ENCODE measurements around the gene OR2T6.

OR2T6 gene

DNA sequence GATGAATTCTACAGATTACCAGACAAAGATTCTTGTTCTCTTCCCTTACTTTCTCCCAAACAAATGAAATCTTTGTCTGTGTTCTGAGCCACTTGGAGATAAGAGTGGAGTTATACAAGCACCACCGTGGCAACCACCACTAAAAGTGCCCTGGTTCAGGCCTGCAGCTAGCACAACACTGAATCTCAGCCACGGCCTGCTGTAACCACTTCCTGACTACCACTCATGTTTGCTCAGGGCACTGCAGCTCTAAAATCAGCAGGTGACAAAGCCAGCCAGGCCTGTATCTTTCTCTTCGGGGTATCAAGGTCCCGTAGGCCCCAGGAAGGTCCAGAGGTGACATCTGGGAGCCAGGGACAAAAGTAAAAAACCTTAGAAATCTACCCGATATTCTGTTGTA is 3.2 kb upstream of the OR2T6 start:
- Histone ChIP-seq H3K4me3 (ENCODE audit: low read depth, low read length) (no peak overlapping the region), H3K36me3 (ENCODE audit: control insufficient read depth in 2 of 2, insufficient read depth in 1 of 2, low read length in 2 of 2) (no peaks in the 10 kb centered on the region), H3K27ac (ENCODE audit: extremely low read depth, low read depth, low read length) (no peak overlapping the region), H3K4me1 (ENCODE audit: control insufficient read depth, insufficient read depth, low read length) (no peaks in the 10 kb centered on the region), H3K9me3 (ENCODE audit: control insufficient read depth, insufficient read depth, low read depth, low read length) (no peaks in the 10 kb centered on the region)
- POLR2A ChIA-PET: no interaction called here
- TF ChIP-seq ZNF433 (tag by site-specific recombination; IDR thresholded peaks at IDR 0.05; ENCODE audit: low read depth) (no peak), KLF9 (tag by site-specific recombination; IDR thresholded peaks at IDR 0.05; ENCODE audit: low read depth) (no peak), ZNF155 (tag by site-specific recombination; IDR thresholded peaks at IDR 0.05) (no peak), ZNF768 (tag by site-specific recombination; IDR thresholded peaks at IDR 0.05) (no peak), ZNF777 (tag by site-specific recombination; IDR thresholded peaks at IDR 0.05; ENCODE audit: borderline replicate concordance) (no peak), ZNF785 (tag by site-specific recombination; IDR thresholded peaks at IDR 0.05) (no peak), ZNF521 (tag by site-specific recombination; IDR thresholded peaks at IDR 0.05) (no peak), ZNF692 (tag by site-specific recombination; IDR thresholded peaks at IDR 0.05) (no peak), ZXDB (tag by site-specific recombination; IDR thresholded peaks at IDR 0.05) (no peak), FEZF1 (tag by site-specific recombination; IDR thresholded peaks at IDR 0.05) (no peak), ZNF302 (tag by site-specific recombination; IDR thresholded peaks at IDR 0.05; ENCODE audit: low read depth) (no peak), ZNF76 (tag by site-specific recombination; IDR thresholded peaks at IDR 0.05; ENCODE audit: borderline replicate concordance, low read depth) (no peak), ZNF416 (tag by site-specific recombination; IDR thresholded peaks at IDR 0.05) (no peak), ZNF510 (tag by site-specific recombination; IDR thresholded peaks at IDR 0.05; ENCODE audit: insufficient replicate concordance) (no peak), ZNF610 (tag by site-specific recombination; IDR thresholded peaks at IDR 0.05; ENCODE audit: borderline replicate concordance) (no peak), KLF10 (tag by site-specific recombination; IDR thresholded peaks at IDR 0.05) (no peak)
- TF ChIP-seq, protein P1, sequence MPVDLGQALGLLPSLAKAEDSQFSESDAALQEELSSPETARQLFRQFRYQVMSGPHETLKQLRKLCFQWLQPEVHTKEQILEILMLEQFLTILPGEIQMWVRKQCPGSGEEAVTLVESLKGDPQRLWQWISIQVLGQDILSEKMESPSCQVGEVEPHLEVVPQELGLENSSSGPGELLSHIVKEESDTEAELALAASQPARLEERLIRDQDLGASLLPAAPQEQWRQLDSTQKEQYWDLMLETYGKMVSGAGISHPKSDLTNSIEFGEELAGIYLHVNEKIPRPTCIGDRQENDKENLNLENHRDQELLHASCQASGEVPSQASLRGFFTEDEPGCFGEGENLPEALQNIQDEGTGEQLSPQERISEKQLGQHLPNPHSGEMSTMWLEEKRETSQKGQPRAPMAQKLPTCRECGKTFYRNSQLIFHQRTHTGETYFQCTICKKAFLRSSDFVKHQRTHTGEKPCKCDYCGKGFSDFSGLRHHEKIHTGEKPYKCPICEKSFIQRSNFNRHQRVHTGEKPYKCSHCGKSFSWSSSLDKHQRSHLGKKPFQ (tag by site-specific recombination; IDR thresholded peaks at IDR 0.05): no peak
- TF ChIP-seq, protein P2, sequence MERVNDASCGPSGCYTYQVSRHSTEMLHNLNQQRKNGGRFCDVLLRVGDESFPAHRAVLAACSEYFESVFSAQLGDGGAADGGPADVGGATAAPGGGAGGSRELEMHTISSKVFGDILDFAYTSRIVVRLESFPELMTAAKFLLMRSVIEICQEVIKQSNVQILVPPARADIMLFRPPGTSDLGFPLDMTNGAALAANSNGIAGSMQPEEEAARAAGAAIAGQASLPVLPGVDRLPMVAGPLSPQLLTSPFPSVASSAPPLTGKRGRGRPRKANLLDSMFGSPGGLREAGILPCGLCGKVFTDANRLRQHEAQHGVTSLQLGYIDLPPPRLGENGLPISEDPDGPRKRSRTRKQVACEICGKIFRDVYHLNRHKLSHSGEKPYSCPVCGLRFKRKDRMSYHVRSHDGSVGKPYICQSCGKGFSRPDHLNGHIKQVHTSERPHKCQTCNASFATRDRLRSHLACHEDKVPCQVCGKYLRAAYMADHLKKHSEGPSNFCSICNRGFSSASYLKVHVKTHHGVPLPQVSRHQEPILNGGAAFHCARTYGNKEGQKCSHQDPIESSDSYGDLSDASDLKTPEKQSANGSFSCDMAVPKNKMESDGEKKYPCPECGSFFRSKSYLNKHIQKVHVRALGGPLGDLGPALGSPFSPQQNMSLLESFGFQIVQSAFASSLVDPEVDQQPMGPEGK (tag by site-specific recombination; IDR thresholded peaks at IDR 0.05): no peak
- TF ChIP-seq, protein P3, sequence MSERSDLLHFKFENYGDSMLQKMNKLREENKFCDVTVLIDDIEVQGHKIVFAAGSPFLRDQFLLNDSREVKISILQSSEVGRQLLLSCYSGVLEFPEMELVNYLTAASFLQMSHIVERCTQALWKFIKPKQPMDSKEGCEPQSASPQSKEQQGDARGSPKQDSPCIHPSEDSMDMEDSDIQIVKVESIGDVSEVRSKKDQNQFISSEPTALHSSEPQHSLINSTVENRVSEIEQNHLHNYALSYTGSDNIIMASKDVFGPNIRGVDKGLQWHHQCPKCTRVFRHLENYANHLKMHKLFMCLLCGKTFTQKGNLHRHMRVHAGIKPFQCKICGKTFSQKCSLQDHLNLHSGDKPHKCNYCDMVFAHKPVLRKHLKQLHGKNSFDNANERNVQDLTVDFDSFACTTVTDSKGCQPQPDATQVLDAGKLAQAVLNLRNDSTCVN (tag by site-specific recombination; optimal IDR thresholded peaks at IDR 0.05): no peak
- CTCF ChIA-PET: no interaction called here

GRCh38 chr1:248373761-248374160 is 1.8 kb upstream of the OR2T6 start:
- H3K36me3 ChIP-seq (ENCODE audit: control insufficient read depth in 2 of 2, insufficient read depth in 1 of 2, low read length in 2 of 2): no peaks in the 10 kb centered on the region
- CTCF ChIA-PET: no interaction called here

More at GRCh38 chr1:248373761-248374160, 1.8 kb upstream of the OR2T6 start:
- H3K27ac ChIP-seq (ENCODE audit: extremely low read depth, low read depth, low read length): no peak overlapping the region
- POLR2A ChIA-PET: no interaction called here
- no peak for TF ChIP-seq ZNF335 (tag by site-specific recombination; conservative IDR thresholded peaks at IDR 0.05)
- no peak for TF ChIP-seq ZNF645 (tag by site-specific recombination; IDR thresholded peaks at IDR 0.05)
- no peak for TF ChIP-seq PRDM10 (tag by site-specific recombination; IDR thresholded peaks at IDR 0.05)
- TF ChIP-seq ZNF558 (tag by site-specific recombination; IDR thresholded peaks at IDR 0.05): no peak
- no peak for TF ChIP-seq ZNF202 (tag by site-specific recombination; IDR thresholded peaks at IDR 0.05; ENCODE audit: borderline replicate concordance)
- H3K9me3 ChIP-seq (ENCODE audit: control insufficient read depth, insufficient read depth, low read depth, low read length): no peaks in the 10 kb centered on the region
- H3K4me1 ChIP-seq (ENCODE audit: control insufficient read depth, insufficient read depth, low read length): no peaks in the 10 kb centered on the region
- no peak overlapping the region for H3K4me3 ChIP-seq (ENCODE audit: low read depth, low read length)

Measured in HEK293 (cell line).